Adrenal gland (tissue), 5 donors: ENCODE data around the gene AP2A1.
A peak's percentile ranks its signal among the peaks of the same experiment; 100 is the strongest.

Experiments used
- POLR2A ChIP-seq, 2 donors: fragments of 450-650 bp; IDR thresholded peaks; one replicate each; pipeline ENCODE4 v1.6.1; 2017; ENCODE audit warnings: antibody characterized with exemption in 2 of 2, mild to moderate bottlenecking in 2 of 2, moderate library complexity in 1 of 2
- TF ChIP-seq, protein P1 (sequence below), 6 experiments: fragments of 450-650 bp in 4 of 6; fragments of 200-600 bp in 2 of 6; sonication (generic) in 1 of 6; IDR thresholded peaks; 1 replicate in 5 of 6; 2 replicates in 1 of 6; pipeline versions ENCODE4 v1.5.1 to v1.8.0; 2016 to 2021; ENCODE audit warnings: antibody characterized with exemption in 6 of 6, mild to moderate bottlenecking in 2 of 6, moderate library complexity in 1 of 6
- donor health status: DM: no; HTN: no; CAD: no.

GRCh38 chr19:49802836-49803528 is 36.2 kb downstream of the AP2A1 start:
- TF ChIP-seq, protein P1, sequence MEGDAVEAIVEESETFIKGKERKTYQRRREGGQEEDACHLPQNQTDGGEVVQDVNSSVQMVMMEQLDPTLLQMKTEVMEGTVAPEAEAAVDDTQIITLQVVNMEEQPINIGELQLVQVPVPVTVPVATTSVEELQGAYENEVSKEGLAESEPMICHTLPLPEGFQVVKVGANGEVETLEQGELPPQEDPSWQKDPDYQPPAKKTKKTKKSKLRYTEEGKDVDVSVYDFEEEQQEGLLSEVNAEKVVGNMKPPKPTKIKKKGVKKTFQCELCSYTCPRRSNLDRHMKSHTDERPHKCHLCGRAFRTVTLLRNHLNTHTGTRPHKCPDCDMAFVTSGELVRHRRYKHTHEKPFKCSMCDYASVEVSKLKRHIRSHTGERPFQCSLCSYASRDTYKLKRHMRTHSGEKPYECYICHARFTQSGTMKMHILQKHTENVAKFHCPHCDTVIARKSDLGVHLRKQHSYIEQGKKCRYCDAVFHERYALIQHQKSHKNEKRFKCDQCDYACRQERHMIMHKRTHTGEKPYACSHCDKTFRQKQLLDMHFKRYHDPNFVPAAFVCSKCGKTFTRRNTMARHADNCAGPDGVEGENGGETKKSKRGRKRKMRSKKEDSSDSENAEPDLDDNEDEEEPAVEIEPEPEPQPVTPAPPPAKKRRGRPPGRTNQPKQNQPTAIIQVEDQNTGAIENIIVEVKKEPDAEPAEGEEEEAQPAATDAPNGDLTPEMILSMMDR (IDR thresholded peaks at IDR 0.05): no peak
- peak in 1 of 2 donors; percentile 25 for TF ChIP-seq POLR2A (IDR thresholded peaks at IDR 0.05)
